HepG2 (cell line): ENCODE measurements around the gene ZNF213. TPM values are rescaled to one million over a fixed set of nuclear protein-coding genes. Genes with fewer than 3 reads are reported as not detected.

Source experiments
- ADNP ChIP-seq: sonication (generic); formaldehyde crosslinking; IDR thresholded peaks from 2 replicates; pipeline ENCODE4 v1.4.0; 2020; ENCODE audit warnings: missing genetic modification reagents
- AGO1 ChIP-seq: fragments of 200-400 bp; formaldehyde crosslinking; IDR thresholded peaks from 2 replicates; pipeline ENCODE4 v1.6.1; 2017; ENCODE audit warnings: mild to moderate bottlenecking, low read depth, low read length, moderate library complexity; ENCODE audit not compliant: poor library complexity, severe bottlenecking
- ATF7-NPFF ChIP-seq: sonication (generic); formaldehyde crosslinking; IDR thresholded peaks from 2 replicates; pipeline ENCODE4 v1.8.1; 2023; ENCODE audit warnings: mild to moderate bottlenecking, low read depth, missing genetic modification reagents, moderate library complexity
- DR1 ChIP-seq: sonication (generic); formaldehyde crosslinking; IDR thresholded peaks from 2 replicates; pipeline ENCODE4 v1.8.0; 2021; ENCODE audit warnings: mild to moderate bottlenecking, missing genetic modification reagents, inconsistent platforms
- JARID2 ChIP-seq: sonication (generic); formaldehyde crosslinking; IDR thresholded peaks from 2 replicates; pipeline ENCODE4 v1.8.1; 2023; ENCODE audit warnings: missing genetic modification reagents, inconsistent platforms; ENCODE audit not compliant: insufficient replicate concordance
- JDP2 ChIP-seq: sonication (generic); formaldehyde crosslinking; IDR thresholded peaks from 2 replicates; pipeline ENCODE4 v1.8.1; 2022; ENCODE audit warnings: missing genetic modification reagents, borderline replicate concordance
- JUNB ChIP-seq: sonication (generic); formaldehyde crosslinking; IDR thresholded peaks from 2 replicates; pipeline ENCODE4 v1.8.0; 2022; ENCODE audit warnings: missing genetic modification reagents, mild to moderate bottlenecking, borderline replicate concordance
- KDM5A ChIP-seq: fragments of 200-600 bp; sonication (generic); IDR thresholded peaks from 2 replicates; pipeline ENCODE4 v1.7.0; 2018; ENCODE audit warnings: antibody characterized with exemption, mild to moderate bottlenecking, low read length, borderline replicate concordance
- KLF13 ChIP-seq: sonication (generic); formaldehyde crosslinking; IDR thresholded peaks from 2 replicates; pipeline ENCODE4 v1.4.0; 2020; ENCODE audit warnings: mild to moderate bottlenecking, missing genetic modification reagents
- NAIF1 ChIP-seq: sonication (generic); formaldehyde crosslinking; IDR thresholded peaks from 2 replicates; pipeline ENCODE4 v1.5.0; 2020; ENCODE audit warnings: mild to moderate bottlenecking, missing genetic modification reagents, borderline replicate concordance
- POGZ ChIP-seq: sonication (generic); formaldehyde crosslinking; IDR thresholded peaks from 2 replicates; pipeline ENCODE4 v1.4.0; 2020; ENCODE audit warnings: mild to moderate bottlenecking, missing genetic modification reagents
- RBM39 ChIP-seq: fragments of 200-400 bp; formaldehyde crosslinking; IDR thresholded peaks from one replicate; pipeline ENCODE4 v1.6.1; 2018; ENCODE audit warnings: antibody characterized with exemption, mild to moderate bottlenecking, low read depth, low read length; ENCODE audit not compliant: poor library complexity, severe bottlenecking
- RFX1 ChIP-seq: fragments of 450-650 bp; IDR thresholded peaks from 2 replicates; pipeline ENCODE4 v1.6.1; 2017
- TOE1 ChIP-seq: sonication (generic); formaldehyde crosslinking; IDR thresholded peaks from 2 replicates; pipeline ENCODE4 v1.4.0; 2020; ENCODE audit warnings: mild to moderate bottlenecking, missing genetic modification reagents
- ZKSCAN1 ChIP-seq: fragments of 150-350 bp; IDR thresholded peaks from 2 replicates; pipeline ENCODE4 v1.6.1; 2014; ENCODE audit warnings: low read length
- ZNF431 ChIP-seq: sonication (generic); formaldehyde crosslinking; IDR thresholded peaks from 2 replicates; pipeline ENCODE4 v1.9.0; 2022; ENCODE audit warnings: missing genetic modification reagents, low read depth, mild to moderate bottlenecking, borderline replicate concordance
- ZNF512B ChIP-seq: sonication (generic); formaldehyde crosslinking; IDR thresholded peaks from 2 replicates; pipeline ENCODE4 v1.5.1; 2020; ENCODE audit warnings: missing genetic modification reagents, mild to moderate bottlenecking, borderline replicate concordance
- ZNF552 ChIP-seq: sonication (generic); formaldehyde crosslinking; IDR thresholded peaks from 2 replicates; pipeline ENCODE4 v1.9.0; 2022; ENCODE audit warnings: missing genetic modification reagents, mild to moderate bottlenecking, borderline replicate concordance
- ZNF710 ChIP-seq: sonication (generic); formaldehyde crosslinking; IDR thresholded peaks from 2 replicates; pipeline ENCODE4 v1.5.0; 2020; ENCODE audit warnings: mild to moderate bottlenecking, missing genetic modification reagents, borderline replicate concordance
- ZNF790 ChIP-seq: sonication (generic); formaldehyde crosslinking; IDR thresholded peaks from 2 replicates; pipeline ENCODE4 v1.8.0; 2022; ENCODE audit warnings: missing genetic modification reagents, mild to moderate bottlenecking, borderline replicate concordance
- polyA plus RNA-seq, 8 experiments: library from polyadenylated mRNA; depleted of rRNA in 3 of 8; stranded (reverse) in 7 of 8; unstranded in 1 of 8; fragments of >200 nt; fragmentation: Illumina TruSeq in 4 of 8; extraction: Trizol in 4 of 8; gene quantifications; 2 replicates each; pipeline versions ENCODE4 v1.2.1 to v1.2.3, GENCODE V29; 2011 to 2016; ENCODE audit warnings: low read depth in 4 of 8, missing spikeins in 1 of 8, mixed read lengths in 1 of 8; ENCODE audit not compliant: insufficient read depth in 1 of 8
- total RNA-seq, 5 experiments: library from RNA; depleted of rRNA; stranded (reverse); fragments of >200 nt; fragmentation: Illumina TruSeq; extraction: Trizol; gene quantifications; 2 replicates each; pipeline ENCODE4 v1.2.3, GENCODE V29; 2016; ENCODE audit warnings: low read depth in 1 of 5

The ZNF213 gene
- total and polyA plus RNA-seq, 2 of the 13 experiments (the other 11 are each of a cell fraction or from before 2014, with no cell fraction given) = 0.59 to 0.97 TPM

- TF ChIP-seq ATF7-NPFF (peak; percentile 73), JARID2 (CRISPR knock-in tag) (no peak), NAIF1 (CRISPR knock-in tag) (peak; percentile 74), JUNB (CRISPR knock-in tag) (0 out of 2 replicates have a peak, but pooled peaks have one; percentile 40), JDP2 (CRISPR knock-in tag) (no peak), DR1 (CRISPR knock-in tag) (no peak), TOE1 (CRISPR knock-in tag) (no peak), ZNF710 (CRISPR knock-in tag) (peak; percentile 26; the same call in 1 of the 2 replicates), RBM39 (peak; percentile 73), AGO1 (peak; percentile 74), POGZ (no peak; the same call in 1 of the 2 replicates), ZNF431 (no peak), ZNF552 (CRISPR knock-in tag) (no peak), ZKSCAN1 (no peak), ZNF790 (CRISPR knock-in tag) (no peak; the same call in 1 of the 2 replicates), KLF13 (no peak), KDM5A (peak; percentile 98), ZNF512B (CRISPR knock-in tag) (no peak), ADNP (CRISPR knock-in tag) (no peak), RFX1 (no peak)
Measured at GRCh38 chr16:3112058-3112880, 22.6 kb upstream of the ZNF213 start, which contains the start of gene ZNF205 (continued).
